HL-60 (cell line): Measurements from ENCODE around the gene CHL1.

ENCODE experiments used
- CTCF ChIP-seq: IDR thresholded peaks from one replicate; pipeline ENCODE4 v1.5.1; 2011; ENCODE audit warnings: low read length, control low read depth, inconsistent platforms; ENCODE audit not compliant: insufficient read depth
- POLR2AphosphoS5 ChIP-seq: IDR thresholded peaks from 2 replicates; pipeline ENCODE4 v1.6.1; 2012; ENCODE audit warnings: low read depth
- REST ChIP-seq: IDR thresholded peaks from 2 replicates; pipeline ENCODE4 v1.6.1; 2012; ENCODE audit warnings: low read depth; ENCODE audit not compliant: insufficient replicate concordance
- SPI1 ChIP-seq: IDR thresholded peaks from 2 replicates; pipeline ENCODE4 v1.6.1; 2012; ENCODE audit warnings: low read depth, mild to moderate bottlenecking, borderline replicate concordance

GRCh38 chr3:274927-275326 is 78.4 kb downstream of the CHL1 start:
- TF ChIP-seq POLR2AphosphoS5: no peak
- TF ChIP-seq CTCF: no peak
- no peak for TF ChIP-seq REST
- no peak for TF ChIP-seq SPI1
